Osteoblast (primary cell): ENCODE data around the gene LRRC63. TPM values are rescaled to one million over a fixed set of nuclear protein-coding genes. Genes with fewer than 3 reads are reported as not detected.

ENCODE experiments used
- DNase-seq: peaks from one replicate; pipeline ENCODE4 v3.0.0; 2011; ENCODE audit warnings: low spot score, mixed read lengths; ENCODE audit not compliant: insufficient read length; ENCODE audit errors: missing footprints
- H2AFZ ChIP-seq: 2 replicates; pipeline ENCODE4 v1.6.0; 2011; ENCODE audit warnings: mild to moderate bottlenecking, low read length
- H3K27ac ChIP-seq: 2 replicates; pipeline ENCODE4 v1.5.1; 2011; ENCODE audit warnings: mild to moderate bottlenecking, low read depth, low read length, moderate library complexity
- H3K27me3 ChIP-seq: 2 replicates; pipeline ENCODE4 v1.6.0; 2012; ENCODE audit warnings: mild to moderate bottlenecking, control low read depth, inconsistent platforms, low read length, moderate library complexity; ENCODE audit not compliant: insufficient read depth
- H3K36me3 ChIP-seq: 2 replicates; pipeline ENCODE4 v1.5.1; 2011; ENCODE audit warnings: mild to moderate bottlenecking, low read length, control low read depth, moderate library complexity; ENCODE audit not compliant: insufficient read depth
- H3K4me1 ChIP-seq: 2 replicates; pipeline ENCODE4 v1.5.1; 2011; ENCODE audit warnings: mild to moderate bottlenecking, low read length, control low read depth, moderate library complexity; ENCODE audit not compliant: insufficient read depth
- H3K4me2 ChIP-seq: 2 replicates; pipeline ENCODE4 v1.6.0; 2011; ENCODE audit warnings: mild to moderate bottlenecking, low read length; ENCODE audit not compliant: insufficient read depth
- H3K4me3 ChIP-seq: fragments of 200-600 bp; sonication (generic); 3 replicates; pipeline ENCODE4 v1.5.1; 2012; ENCODE audit warnings: mild to moderate bottlenecking, low read length, inconsistent platforms; ENCODE audit not compliant: insufficient read depth
- H3K79me2 ChIP-seq: 2 replicates; pipeline ENCODE4 v1.6.0; 2012; ENCODE audit warnings: mild to moderate bottlenecking, low read length, control low read depth, inconsistent platforms; ENCODE audit not compliant: insufficient read depth
- H3K9me3 ChIP-seq: 2 replicates; pipeline ENCODE4 v1.5.1; 2011; ENCODE audit warnings: low read depth, low read length, control low read depth
- H4K20me1 ChIP-seq: 2 replicates; pipeline ENCODE4 v1.6.0; 2012; ENCODE audit warnings: mild to moderate bottlenecking, low read length, control low read depth; ENCODE audit not compliant: insufficient read depth
- CTCF ChIP-seq: IDR thresholded peaks from 2 replicates; pipeline ENCODE4 v1.5.1; 2011; ENCODE audit warnings: mild to moderate bottlenecking, low read depth, low read length, moderate library complexity; ENCODE audit errors: extremely low read depth
- total RNA-seq: library from RNA; depleted of rRNA; stranded (reverse); fragments of >200 nt; gene quantifications from 2 replicates; pipeline ENCODE4 v1.2.3, GENCODE V29; 2012

LRRC63 gene
- total RNA-seq, 1 donor: not detected

GRCh38 chr13:46318986-46319385 is 107.3 kb downstream of the LRRC63 start:
- H3K4me2 ChIP-seq: no peak overlapping the region
- no peaks in the 10 kb centered on the region for H3K4me1 ChIP-seq
- no peak for TF ChIP-seq CTCF
- no peak overlapping the region for H2AFZ ChIP-seq
- H4K20me1 ChIP-seq: no peaks in the 10 kb centered on the region
- no peak for DNase-seq
- H3K79me2 ChIP-seq: no peaks in the 10 kb centered on the region
- H3K27ac ChIP-seq: no peak overlapping the region
- no peaks in the 10 kb centered on the region for H3K9me3 ChIP-seq
- H3K4me3 ChIP-seq: no peak overlapping the region
- no peaks in the 10 kb centered on the region for H3K36me3 ChIP-seq
- H3K27me3 ChIP-seq: no peaks in the 10 kb centered on the region

GRCh38 chr13:46320406-46320805 is 108.7 kb downstream of the LRRC63 start:
- TF ChIP-seq CTCF: no peak
- H3K27ac ChIP-seq: no peak overlapping the region
- no peaks in the 10 kb centered on the region for H4K20me1 ChIP-seq
- H3K4me3 ChIP-seq: no peak overlapping the region
- H3K4me1 ChIP-seq: peaks cover 6% of the 10 kb centered on the region
- H3K79me2 ChIP-seq: no peaks in the 10 kb centered on the region
- no peaks in the 10 kb centered on the region for H3K27me3 ChIP-seq
- no peak overlapping the region for H2AFZ ChIP-seq
- H3K36me3 ChIP-seq: no peaks in the 10 kb centered on the region
- H3K4me2 ChIP-seq: no peak overlapping the region
- DNase-seq: no peak
- no peaks in the 10 kb centered on the region for H3K9me3 ChIP-seq

- no peak for DNase-seq
- Histone ChIP-seq H4K20me1 (no peaks in the 10 kb centered on the region), H3K9me3 (no peaks in the 10 kb centered on the region), H3K36me3 (no peaks in the 10 kb centered on the region), H3K79me2 (no peaks in the 10 kb centered on the region), H3K27ac (no peak overlapping the region), H3K4me3 (no peak overlapping the region), H3K4me2 (no peak overlapping the region), H3K27me3 (no peaks in the 10 kb centered on the region), H2AFZ (no peak overlapping the region), H3K4me1 (peaks cover 6% of the 10 kb centered on the region)
- no peak for TF ChIP-seq CTCF
These were observed 109.1 kb downstream of the LRRC63 start for GRCh38 chr13:46320821-46321220.

- Histone ChIP-seq H3K79me2 (no peaks in the 10 kb centered on the region), H3K36me3 (no peaks in the 10 kb centered on the region), H4K20me1 (no peaks in the 10 kb centered on the region), H3K4me3 (no peak overlapping the region), H3K9me3 (no peaks in the 10 kb centered on the region), H3K27ac (no peak overlapping the region), H3K27me3 (no peaks in the 10 kb centered on the region), H3K4me1 (peaks cover 6% of the 10 kb centered on the region), H3K4me2 (no peak overlapping the region), H2AFZ (peak overlapping the region; percentile 43)
- peak; percentile 88 for DNase-seq
- peak; percentile 85 for TF ChIP-seq CTCF
These were observed 109.9 kb downstream of the LRRC63 start for GRCh38 chr13:46321494-46322225.
